ENCODE results near the gene LPCAT2. TPM values are rescaled to one million over a fixed set of nuclear protein-coding genes. Genes with fewer than 3 reads are reported as not detected.

Gene LPCAT2
- total and polyA plus RNA-seq, 12 donors = 4.0 to 10.9 (median 7.0) TPM

DNA sequence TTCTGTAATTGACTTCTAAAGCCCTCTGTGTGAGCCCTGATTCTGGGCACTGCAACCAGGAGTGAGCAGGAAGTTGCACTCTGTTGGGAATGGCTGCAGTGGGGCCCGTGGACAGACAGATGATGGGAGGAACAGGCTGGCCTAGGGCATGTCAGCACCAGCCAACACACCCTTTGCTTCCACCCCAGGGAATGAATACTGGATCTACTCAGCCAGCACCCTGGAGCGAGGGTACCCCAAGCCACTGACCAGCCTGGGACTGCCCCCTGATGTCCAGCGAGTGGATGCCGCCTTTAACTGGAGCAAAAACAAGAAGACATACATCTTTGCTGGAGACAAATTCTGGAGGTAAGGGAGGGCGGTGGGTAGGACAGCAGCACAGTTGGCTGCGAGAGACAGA lies 10.8 kb upstream of the LPCAT2 start:
- H3K4me1 ChIP-seq = peaks cover 4 to 65% (median 45%) of the 10 kb centered on the region in 9 donors
- ATAC-seq (no peak), DNase-seq (no peak)
- peaks cover 0 to 37% (median 0%) of the 10 kb centered on the region in 9 donors for H3K36me3 ChIP-seq
- no peaks in the 10 kb centered on the region for H3K27me3 ChIP-seq
- intact Hi-C loops (cut with DNase I) = loop anchor here in 7 of 10 donors (5.0 to 10.0 kb wide), 3 partner anchors 44 to 207 kb away; no protein-coding TSS in a partner anchor
- H3K4me3 ChIP-seq = no peak overlapping the region
- no peak overlapping the region for H3K27ac ChIP-seq
- H3K9me3 ChIP-seq = no peaks in the 10 kb centered on the region
- 87 to 88% methylated on average over 6 of the region's 6 CpGs for WGBS, 2 donors
- TF ChIP-seq, protein P1, sequence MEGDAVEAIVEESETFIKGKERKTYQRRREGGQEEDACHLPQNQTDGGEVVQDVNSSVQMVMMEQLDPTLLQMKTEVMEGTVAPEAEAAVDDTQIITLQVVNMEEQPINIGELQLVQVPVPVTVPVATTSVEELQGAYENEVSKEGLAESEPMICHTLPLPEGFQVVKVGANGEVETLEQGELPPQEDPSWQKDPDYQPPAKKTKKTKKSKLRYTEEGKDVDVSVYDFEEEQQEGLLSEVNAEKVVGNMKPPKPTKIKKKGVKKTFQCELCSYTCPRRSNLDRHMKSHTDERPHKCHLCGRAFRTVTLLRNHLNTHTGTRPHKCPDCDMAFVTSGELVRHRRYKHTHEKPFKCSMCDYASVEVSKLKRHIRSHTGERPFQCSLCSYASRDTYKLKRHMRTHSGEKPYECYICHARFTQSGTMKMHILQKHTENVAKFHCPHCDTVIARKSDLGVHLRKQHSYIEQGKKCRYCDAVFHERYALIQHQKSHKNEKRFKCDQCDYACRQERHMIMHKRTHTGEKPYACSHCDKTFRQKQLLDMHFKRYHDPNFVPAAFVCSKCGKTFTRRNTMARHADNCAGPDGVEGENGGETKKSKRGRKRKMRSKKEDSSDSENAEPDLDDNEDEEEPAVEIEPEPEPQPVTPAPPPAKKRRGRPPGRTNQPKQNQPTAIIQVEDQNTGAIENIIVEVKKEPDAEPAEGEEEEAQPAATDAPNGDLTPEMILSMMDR (IDR thresholded peaks at IDR 0.05) = no peak

GRCh38 chr16:55499281-55499680 lies 9.6 kb upstream of the LPCAT2 start:
- Histone ChIP-seq H3K27ac (peak overlapping the region in 3 of 10 donors; percentile 20 to 51 (median 37)), H3K9me3 (no peaks in the 10 kb centered on the region), H3K36me3 (peaks cover 0 to 39% (median 0%) of the 10 kb centered on the region in 9 donors), H3K27me3 (no peaks in the 10 kb centered on the region), H3K4me1 (peaks cover 4 to 76% (median 54%) of the 10 kb centered on the region in 9 donors), H3K4me3 (no peak overlapping the region)
- ATAC-seq (no peak), DNase-seq (no peak)
- intact Hi-C loops (cut with DNase I) = loop anchor here in 7 of 10 donors (5.0 to 10.0 kb wide), 3 partner anchors 43 to 206 kb away; no protein-coding TSS in a partner anchor
- TF ChIP-seq, protein P1 (IDR thresholded peaks at IDR 0.05) = no peak
- WGBS, 2 donors = 55 to 76% methylated on average over 3 of the region's 3 CpGs

GRCh38 chr16:55499951-55500529 lies 8.8 kb upstream of the LPCAT2 start:
- peaks cover 4 to 73% (median 47%) of the 10 kb centered on the region in 9 donors for H3K4me1 ChIP-seq
- TF ChIP-seq, protein P1 (IDR thresholded peaks at IDR 0.05) = no peak
- peak overlapping the region in 3 of 10 donors; percentile 35 to 51 (median 37) for H3K27ac ChIP-seq
- no peak for DNase-seq
- intact Hi-C loops (cut with DNase I) = loop anchor here in 7 of 10 donors (5.0 to 10.0 kb wide), 3 partner anchors 42 to 205 kb away; no protein-coding TSS in a partner anchor
- no peaks in the 10 kb centered on the region for H3K9me3 ChIP-seq
- WGBS, 2 donors = 67 to 75% methylated on average over 10 of the region's 10 CpGs
- ATAC-seq = peak in 1 of 8 donors; percentile 36
- H3K27me3 ChIP-seq = no peaks in the 10 kb centered on the region
- peaks cover 0 to 42% (median 0%) of the 10 kb centered on the region in 9 donors for H3K36me3 ChIP-seq
- H3K4me3 ChIP-seq = no peak overlapping the region

GRCh38 chr16:55500530-55501011 lies 8.3 kb upstream of the LPCAT2 start:
- Histone ChIP-seq H3K27ac (peak overlapping the region in 4 of 10 donors; percentile 0 to 56 (median 36)), H3K4me1 (peaks cover 4 to 68% (median 47%) of the 10 kb centered on the region in 9 donors), H3K27me3 (no peaks in the 10 kb centered on the region), H3K9me3 (no peaks in the 10 kb centered on the region), H3K4me3 (no peak overlapping the region), H3K36me3 (peaks cover 0 to 47% (median 0%) of the 10 kb centered on the region in 9 donors)
- 23 to 27% methylated on average over 3 of the region's 3 CpGs for WGBS, 2 donors
- ATAC-seq = peak; percentile 66 to 78 (median 74)
- intact Hi-C loops (cut with DNase I) = no loop called here
- peak; percentile 50 to 83 for DNase-seq
- TF ChIP-seq, protein P1 (IDR thresholded peaks at IDR 0.05) = no peak
